ENCODE measurements around the gene CD79A. TPM values are rescaled to one million over a fixed set of nuclear protein-coding genes. Genes with fewer than 3 reads are reported as not detected.
A peak's percentile ranks its signal among the peaks of the same experiment; 100 is the strongest.
"Not testable (repeated sequence)": the region's sequence is repeated elsewhere in the genome, so short reads cannot be mapped to it uniquely, and the experiment has no call there.

Gene CD79A
- total and polyA plus RNA-seq, 2 donors (not counting 3 experiments of a cell fraction or from before 2014, with no cell fraction given) = 0.32 TPM; not detected in 1

DNA sequence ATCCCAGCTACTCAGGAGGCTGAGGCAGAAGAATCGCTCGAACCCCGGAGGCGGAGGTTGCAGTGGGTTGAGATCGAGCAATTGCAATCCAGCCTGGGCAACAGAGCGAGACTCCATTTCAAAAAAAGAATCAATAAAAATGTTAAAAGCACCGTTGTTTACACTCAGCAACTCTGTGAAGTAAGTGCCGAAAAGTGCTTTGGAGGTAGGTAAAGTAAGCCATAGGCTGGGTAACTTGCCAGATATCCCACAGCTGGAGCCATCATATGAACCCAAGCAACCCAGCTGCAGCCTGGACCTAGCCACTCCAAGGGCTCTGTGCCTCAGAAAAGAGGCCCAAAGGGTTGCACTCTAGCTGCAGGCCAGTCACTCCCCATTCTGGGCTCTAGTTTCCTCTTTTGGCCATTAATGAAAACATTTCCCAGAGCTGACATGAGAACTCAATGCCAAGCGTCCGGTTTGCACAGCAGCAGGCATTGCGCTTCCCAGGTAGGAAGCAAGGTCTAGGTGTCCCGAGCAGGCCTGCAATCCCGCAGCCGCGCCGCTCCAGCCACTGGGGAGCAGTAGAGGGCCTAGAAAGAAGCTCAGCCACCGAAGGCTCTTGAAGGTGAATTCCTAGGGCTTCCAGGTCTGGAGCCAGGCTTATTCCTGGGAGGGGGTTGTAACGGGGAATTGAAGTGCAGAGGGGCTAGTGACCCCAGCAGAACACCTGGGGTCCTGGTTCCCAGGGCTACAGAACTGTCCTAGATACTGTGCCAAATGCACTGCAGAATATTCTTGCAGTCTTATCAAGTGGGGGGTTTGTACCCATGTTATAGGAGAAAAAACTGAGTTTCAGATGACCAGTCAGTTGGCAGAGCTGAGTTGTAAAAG is 4.1 kb upstream of the CD79A start:
- DNase-seq (ENCODE audit: low read depth, low spot score) = peak; percentile 65
- no peaks in the 10 kb centered on the region for H3K4me1 ChIP-seq (ENCODE audit: control insufficient read depth, extremely low read depth, insufficient read depth, low read length)
- POLR2A ChIA-PET = interaction anchor here (0.7 to 1.8 kb wide), 5 partner anchors 9 to 64 kb away, joined by 3 to 6 read pairs (median 4); partner anchors contain the start of gene RPS19
- dilution Hi-C loops (cut with MboI; ENCODE audit: extremely low pct_ligation_motif_present, low sequenced_read_pairs) = no loop called here
- H3K4me3 ChIP-seq (replicated peaks in 1 of 3; ENCODE audit: insufficient read depth in 1 of 3, low read depth in 1 of 3, low read length in 3 of 3) = no peak overlapping the region
- H3K9me1 ChIP-seq (replicated peaks; ENCODE audit: control insufficient read depth, extremely low read depth, insufficient read depth, low read length) = no peaks in the 10 kb centered on the region
- BruUV-seq (replicated peaks) = no TSS peak
- H3K79me2 ChIP-seq (ENCODE audit: control insufficient read depth, insufficient read depth, low read length) = peaks cover 10% of the 10 kb centered on the region
- CTCF ChIA-PET = interaction anchor here (0.5 to 2.6 kb wide), 21 partner anchors 8 to 162 kb away, joined by 3 to 35 read pairs (median 4); partner anchors contain the start of genes ARHGEF1, ERFL, RABAC1 and RPS19
- peak; percentile 57 for FAIRE-seq
- H3K9ac ChIP-seq (replicated peaks; ENCODE audit: extremely low read depth, insufficient read depth, low read length) = no peak overlapping the region
- no peaks in the 10 kb centered on the region for H4K20me1 ChIP-seq (replicated peaks; ENCODE audit: control insufficient read depth, extremely low read depth, insufficient read depth, low read length)
- TF ChIP-seq POLR2A (IDR thresholded peaks at IDR 0.05; ENCODE audit: low read depth, low read length) (peak; percentile 34), MYC (IDR thresholded peaks at IDR 0.05; ENCODE audit: low read depth, low read length) (no peak), CTCF (IDR thresholded peaks at IDR 0.05; ENCODE audit: extremely low read depth in 1 of 2, insufficient read depth in 1 of 2, low read depth in 1 of 2, low read length in 2 of 2) (peak; percentile 65 to 85), POLR2AphosphoS5 (IDR thresholded peaks at IDR 0.05; ENCODE audit: insufficient read depth, low read depth, low read length) (peak; percentile 76)
- no peak overlapping the region for H2AFZ ChIP-seq (ENCODE audit: low read depth, low read length)
- H3K4me2 ChIP-seq (ENCODE audit: insufficient read depth, low read length) = no peak overlapping the region
- H3K27me3 ChIP-seq (ENCODE audit: control insufficient read depth in 2 of 2, insufficient read depth in 2 of 2, low read length in 2 of 2) = no peaks in the 10 kb centered on the region
- intact Hi-C loops (cut with micrococcal nuclease) = loop anchor here (1.0 to 2.0 kb wide), 3 partner anchors 62 to 86 kb away; partner anchors contain the start of gene RABAC1
- no peaks in the 10 kb centered on the region for H3K9me3 ChIP-seq (replicated peaks; ENCODE audit: control insufficient read depth, insufficient read depth, low read length)
- H3K27ac ChIP-seq (ENCODE audit: insufficient read depth, low read depth, low read length) = no peak overlapping the region
- peaks cover 26 to 37% of the 10 kb centered on the region in 2 experiments for H3K36me3 ChIP-seq (ENCODE audit: control insufficient read depth in 2 of 2, extremely low read depth in 1 of 2, insufficient read depth in 2 of 2, low read length in 2 of 2)

DNA sequence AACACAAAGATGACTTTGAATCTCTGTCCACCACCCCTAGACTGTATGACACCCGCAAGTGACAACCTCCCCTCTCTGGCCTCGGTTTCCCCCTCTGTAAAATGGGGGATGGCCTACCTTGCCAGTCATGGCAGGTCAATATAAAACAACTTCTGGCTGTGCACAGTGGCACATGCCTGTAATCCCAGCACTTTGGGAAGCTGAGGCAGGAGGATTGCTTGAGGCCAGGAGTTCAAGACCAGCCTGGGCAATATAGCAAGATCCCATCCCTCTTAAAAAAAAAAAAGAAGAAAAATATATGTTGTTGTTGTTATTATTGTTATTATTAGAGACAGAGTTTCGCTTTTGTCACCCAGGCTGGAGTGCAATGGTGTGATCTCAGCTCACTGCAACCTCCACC is 1.1 kb upstream of the CD79A start:
- dilution Hi-C loops (cut with MboI; ENCODE audit: extremely low pct_ligation_motif_present, low sequenced_read_pairs); H4K20me1 ChIP-seq (replicated peaks; ENCODE audit: control insufficient read depth, extremely low read depth, insufficient read depth, low read length); H3K27me3 ChIP-seq (ENCODE audit: control insufficient read depth in 2 of 2, insufficient read depth in 2 of 2, low read length in 2 of 2); H3K79me2 ChIP-seq (ENCODE audit: control insufficient read depth, insufficient read depth, low read length); CTCF ChIA-PET; H3K4me1 ChIP-seq (ENCODE audit: control insufficient read depth, extremely low read depth, insufficient read depth, low read length); H3K4me3 ChIP-seq (replicated peaks in 1 of 3; ENCODE audit: insufficient read depth in 1 of 3, low read depth in 1 of 3, low read length in 3 of 3); H3K9me3 ChIP-seq (replicated peaks; ENCODE audit: control insufficient read depth, insufficient read depth, low read length); H2AFZ ChIP-seq (ENCODE audit: low read depth, low read length); H3K9ac ChIP-seq (replicated peaks; ENCODE audit: extremely low read depth, insufficient read depth, low read length); H3K27ac ChIP-seq (ENCODE audit: insufficient read depth, low read depth, low read length); H3K4me2 ChIP-seq (ENCODE audit: insufficient read depth, low read length); DNase-seq (ENCODE audit: low read depth, low spot score); intact Hi-C loops (cut with micrococcal nuclease); BruUV-seq (replicated peaks); FAIRE-seq; H3K9me1 ChIP-seq (replicated peaks; ENCODE audit: control insufficient read depth, extremely low read depth, insufficient read depth, low read length): not testable (repeated sequence)
- peaks cover 2 to 10% of the 10 kb centered on the region in 2 experiments for H3K36me3 ChIP-seq (ENCODE audit: control insufficient read depth in 2 of 2, extremely low read depth in 1 of 2, insufficient read depth in 2 of 2, low read length in 2 of 2)
- POLR2A ChIA-PET = interaction anchor here (0.7 kb wide), 1 partner anchor 31 kb away, joined by 3 read pairs; no protein-coding TSS in a partner anchor
